ENCODE measurements around the gene C20orf204. TPM values are rescaled to one million over a fixed set of nuclear protein-coding genes. Genes with fewer than 3 reads are reported as not detected.

Gene C20orf204
- total RNA-seq, 1 donor, result 3.0 TPM

DNA sequence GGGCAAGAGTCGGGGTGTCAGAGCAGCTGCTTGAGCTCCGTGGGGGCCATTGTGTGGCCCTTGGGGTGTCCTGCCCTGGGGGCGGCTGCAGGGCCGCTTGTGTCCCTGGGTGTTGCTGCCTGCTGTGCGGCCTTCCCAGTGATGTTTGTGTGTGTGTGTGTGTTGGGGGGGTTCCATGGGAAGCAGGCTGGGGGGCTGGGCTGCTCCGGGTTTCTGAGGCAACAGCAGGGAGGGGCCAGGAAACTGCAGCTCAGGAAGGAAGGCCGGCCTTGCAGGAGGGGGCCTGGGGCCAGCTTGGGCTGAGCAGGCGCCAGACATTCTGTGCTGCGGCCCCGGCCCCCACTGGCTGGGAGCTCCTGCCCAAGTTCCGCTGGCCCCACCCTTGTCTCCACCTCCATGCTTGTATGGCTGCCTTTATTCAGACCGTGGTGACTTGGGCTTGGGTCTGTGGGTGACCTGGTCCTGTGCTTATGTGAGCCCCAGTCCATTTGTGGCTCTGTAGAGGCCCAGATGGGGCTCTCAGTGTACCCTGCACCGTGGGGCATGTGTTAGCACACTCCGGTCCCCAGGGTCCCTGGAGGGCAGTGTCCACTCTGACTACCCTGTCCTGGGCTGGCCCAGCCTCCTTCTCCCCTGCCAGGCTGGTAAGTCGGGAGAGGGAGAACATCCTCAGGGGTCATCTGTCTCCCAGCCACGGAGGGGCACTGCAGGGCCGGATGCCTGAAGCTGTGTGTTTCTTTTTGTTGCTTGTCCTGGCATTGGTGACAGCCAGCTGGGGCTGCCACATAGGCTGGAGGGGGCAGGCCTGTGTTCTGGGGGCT, 18.1 kb downstream of the C20orf204 start:
- DNase-seq (ENCODE audit: low read depth in 2 of 3, low spot score in 2 of 3), result peak in 1 of 3 donors; percentile 61

DNA sequence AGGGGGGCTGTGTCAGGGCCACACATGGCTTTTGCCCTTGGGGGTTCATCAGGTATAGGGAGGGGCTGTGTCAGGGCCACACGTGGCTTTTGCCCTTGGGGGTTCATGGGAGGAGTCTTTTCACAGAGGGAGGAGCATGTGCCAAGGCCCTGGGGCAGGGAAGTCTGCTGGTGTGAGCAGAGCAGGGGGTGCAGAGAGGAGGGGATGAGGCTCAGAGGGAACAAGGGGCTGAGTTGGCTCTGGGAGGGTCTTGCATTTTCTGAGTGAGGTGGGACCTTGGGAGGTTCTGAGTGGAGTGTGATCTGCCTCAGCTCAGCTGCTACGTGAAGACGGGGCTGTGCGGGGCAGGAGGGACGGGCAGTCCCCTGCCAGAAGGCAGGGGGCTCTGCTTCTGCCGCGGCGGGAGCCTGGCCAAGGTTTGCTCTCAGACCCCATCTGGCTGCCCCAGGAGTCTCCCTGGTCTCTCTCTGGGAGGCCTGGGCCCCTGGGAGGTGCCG, 19.5 kb downstream of the C20orf204 start:
- no peak for DNase-seq (ENCODE audit: low read depth in 2 of 3, low spot score in 2 of 3)

GRCh38 chr20:64055893-64056638, 20.1 kb downstream of the C20orf204 start:
- DNase-seq (ENCODE audit: low read depth in 2 of 3, low spot score in 2 of 3), result no peak

- DNase-seq (ENCODE audit: low read depth in 2 of 3, low spot score in 2 of 3), result no peak
These were observed 20.6 kb downstream of the C20orf204 start for GRCh38 chr20:64056639-64056888.

DNA sequence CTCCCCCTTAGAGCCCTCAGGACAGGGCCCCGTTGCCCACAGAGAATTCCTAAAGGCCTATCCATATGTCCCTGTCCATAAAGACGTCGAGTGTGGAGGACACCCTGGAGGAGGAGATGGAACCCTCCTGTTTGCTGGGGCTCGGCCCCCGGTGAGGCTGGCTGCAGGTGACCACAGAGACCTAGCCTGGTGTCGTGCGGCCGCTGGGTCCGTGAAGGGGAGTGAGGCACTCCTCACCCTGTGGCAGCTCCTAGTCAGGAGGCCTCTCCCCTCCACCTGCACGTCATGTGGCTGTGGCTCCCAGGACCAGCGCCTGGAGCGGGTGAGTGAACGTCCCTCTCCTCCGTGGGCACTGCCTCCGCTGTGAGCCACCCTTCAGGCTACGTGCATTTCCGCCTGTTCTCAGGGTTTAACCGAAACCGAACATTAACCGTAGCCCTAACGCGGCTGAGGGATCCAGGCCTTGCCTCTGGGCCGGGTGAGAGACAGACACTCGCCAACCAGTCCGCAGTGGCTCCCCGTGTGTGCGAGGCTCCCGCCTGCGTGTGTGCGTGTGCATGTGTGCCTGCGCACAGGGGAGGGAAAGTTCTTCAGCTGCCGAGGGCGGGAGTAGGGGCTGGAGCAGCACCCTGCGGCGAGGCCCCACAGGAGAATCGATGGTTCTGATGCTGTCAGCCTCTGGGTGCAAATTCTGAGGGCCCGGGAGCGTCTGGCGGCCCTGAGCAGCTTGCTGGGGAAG, 21.1 kb downstream of the C20orf204 start:
- peak in 1 of 3 donors; percentile 34 for DNase-seq (ENCODE audit: low read depth in 2 of 3, low spot score in 2 of 3)

- peak; percentile 54 to 76 (median 68) for DNase-seq (ENCODE audit: low read depth in 2 of 3, low spot score in 2 of 3)
These were observed 21.9 kb downstream of the C20orf204 start for GRCh38 chr20:64057628-64058498.

GRCh38 chr20:64058536-64058935, 22.6 kb downstream of the C20orf204 start:
- DNase-seq (ENCODE audit: low read depth in 2 of 3, low spot score in 2 of 3), result no peak

GRCh38 chr20:64062276-64062595, 26.3 kb downstream of the C20orf204 start:
- no peak for DNase-seq (ENCODE audit: low read depth in 2 of 3, low spot score in 2 of 3)

DNA sequence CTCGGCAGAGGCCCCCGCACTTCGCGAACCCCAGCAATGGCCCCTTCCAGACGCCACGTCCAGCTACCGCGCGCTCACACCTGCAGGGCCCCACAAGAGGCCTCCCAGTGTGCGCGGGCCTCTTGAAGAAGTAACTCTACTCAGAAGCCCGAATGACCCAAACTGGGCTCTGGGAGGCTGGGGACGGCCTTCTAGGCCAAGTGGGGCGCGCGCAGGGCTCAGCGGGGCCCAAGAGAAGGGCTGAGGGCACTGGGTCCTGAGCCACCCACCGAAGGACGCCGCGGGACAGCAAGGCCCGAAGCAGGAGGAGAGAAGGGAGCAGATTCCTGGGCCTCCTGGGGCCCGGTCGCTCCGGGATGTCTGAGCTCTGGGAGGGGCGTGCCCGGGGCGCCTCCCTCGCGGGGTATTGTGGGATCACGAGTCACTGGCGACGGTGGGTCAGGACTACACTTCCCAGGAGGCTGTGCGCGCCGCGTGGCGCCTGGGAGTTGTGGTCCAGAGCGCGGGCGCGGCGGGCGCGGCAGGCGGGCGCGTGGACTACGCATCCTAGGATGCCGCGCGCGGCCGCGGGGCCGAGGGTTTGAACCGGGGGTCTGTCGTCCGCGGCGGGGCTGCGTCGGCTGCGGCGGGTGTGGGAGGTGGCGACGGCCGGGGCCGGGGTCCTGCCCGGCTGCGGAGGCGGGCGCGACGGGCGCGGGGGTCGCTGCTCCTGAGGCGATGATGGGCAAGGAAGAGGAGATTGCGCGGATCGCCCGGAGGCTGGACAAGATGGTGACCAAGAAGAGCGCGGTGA, 26.8 kb downstream of the C20orf204 start, which contains the start of gene TCEA2:
TSS of gene TCEA2 (plus strand) at position 603 of the 793 bp plus-strand sequence. CDS start at position 718, 115 bp downstream.
- peak; percentile 77 to 94 (median 92) for DNase-seq (ENCODE audit: low read depth in 2 of 3, low spot score in 2 of 3)

DNA sequence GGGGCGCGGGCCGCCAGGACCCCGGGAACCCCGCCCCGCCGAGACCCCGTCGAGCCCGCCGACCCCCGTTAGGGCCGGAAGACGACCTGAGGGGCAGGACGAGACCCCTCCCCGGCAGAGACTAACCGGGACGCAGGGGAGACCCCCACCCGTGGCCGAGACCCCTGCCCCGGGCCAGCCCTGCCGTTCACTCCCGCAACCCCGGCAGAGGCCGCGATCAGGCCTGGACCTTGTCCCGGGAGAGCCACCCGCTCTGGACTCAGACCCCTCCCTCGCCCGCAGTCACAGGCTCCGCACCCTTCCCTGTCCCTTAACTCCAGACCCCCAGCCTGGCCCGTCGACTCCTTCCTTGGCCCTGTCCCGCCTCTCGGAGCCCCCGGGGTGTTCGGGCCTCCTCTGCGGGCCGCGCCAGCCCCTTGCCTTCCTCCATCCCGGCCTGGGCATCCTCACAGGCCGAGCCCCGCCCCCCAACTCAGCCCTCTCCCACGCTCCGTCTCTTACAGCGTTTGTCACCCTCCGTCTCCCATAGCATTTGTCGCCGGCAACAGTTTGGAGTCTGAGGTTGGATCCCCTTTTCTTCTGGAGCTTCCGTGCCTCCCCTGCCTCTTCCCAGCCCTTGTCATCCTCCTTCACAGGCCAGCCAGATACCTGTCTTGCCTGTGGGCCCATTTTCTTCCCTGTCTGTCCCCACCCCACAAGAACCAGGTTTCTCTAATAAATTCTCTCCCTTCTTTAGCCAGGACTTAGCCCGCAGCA, 27.6 kb downstream of the C20orf204 start:
- no peak for DNase-seq (ENCODE audit: low read depth in 2 of 3, low spot score in 2 of 3)

- DNase-seq (ENCODE audit: low read depth in 2 of 3, low spot score in 2 of 3), result no peak
These were observed 28.2 kb downstream of the C20orf204 start for GRCh38 chr20:64064145-64064698.

DNA sequence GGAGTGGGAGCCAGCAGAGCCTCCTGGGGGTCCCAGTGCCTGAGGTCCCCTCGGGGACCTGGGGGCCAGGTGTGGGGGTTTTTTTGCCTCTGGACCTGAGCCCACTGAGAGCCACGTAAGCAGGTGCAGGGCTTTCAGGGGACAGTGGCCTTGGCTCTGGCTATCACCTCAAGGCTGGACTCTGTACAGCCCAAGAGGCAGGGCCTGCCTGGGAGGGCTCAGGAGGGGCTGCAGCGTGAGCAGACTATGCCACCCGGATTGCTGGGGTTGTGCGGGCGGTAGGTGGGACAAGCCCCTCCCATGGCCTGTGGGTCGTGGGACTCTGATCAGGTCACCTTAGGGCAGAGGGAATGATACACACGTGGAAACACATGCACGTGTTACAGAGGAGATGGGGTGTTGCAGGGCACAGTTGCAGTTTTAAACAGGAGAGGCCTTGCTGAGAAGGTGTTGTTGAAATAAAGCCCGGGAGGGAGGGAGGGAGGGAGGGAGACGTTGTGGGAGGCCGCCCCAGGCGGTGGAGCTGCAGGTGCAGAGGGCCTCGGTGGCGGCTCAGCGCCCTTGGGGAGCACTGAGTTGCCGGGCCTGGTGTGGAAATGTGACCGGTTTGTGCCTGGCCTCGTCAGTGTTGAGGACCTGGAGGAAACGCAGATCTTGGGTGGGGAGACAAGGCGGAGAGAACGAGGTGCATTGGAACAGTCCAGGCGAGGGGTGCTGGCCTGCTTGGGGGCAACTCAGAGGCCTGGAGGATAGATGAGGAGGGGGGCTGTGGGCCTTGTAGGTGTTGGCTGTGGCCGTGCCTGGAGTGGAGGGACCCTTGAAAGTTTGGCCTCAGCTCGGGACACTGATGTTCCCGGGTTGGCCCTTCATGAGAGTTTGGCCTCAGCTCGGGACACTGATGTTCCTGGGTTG, 29.3 kb downstream of the C20orf204 start:
- no peak for DNase-seq (ENCODE audit: low read depth in 2 of 3, low spot score in 2 of 3)

- DNase-seq (ENCODE audit: low read depth in 2 of 3, low spot score in 2 of 3), result peak in 1 of 3 donors; percentile 52
These were observed 30.0 kb downstream of the C20orf204 start for GRCh38 chr20:64065974-64066343.

DNA sequence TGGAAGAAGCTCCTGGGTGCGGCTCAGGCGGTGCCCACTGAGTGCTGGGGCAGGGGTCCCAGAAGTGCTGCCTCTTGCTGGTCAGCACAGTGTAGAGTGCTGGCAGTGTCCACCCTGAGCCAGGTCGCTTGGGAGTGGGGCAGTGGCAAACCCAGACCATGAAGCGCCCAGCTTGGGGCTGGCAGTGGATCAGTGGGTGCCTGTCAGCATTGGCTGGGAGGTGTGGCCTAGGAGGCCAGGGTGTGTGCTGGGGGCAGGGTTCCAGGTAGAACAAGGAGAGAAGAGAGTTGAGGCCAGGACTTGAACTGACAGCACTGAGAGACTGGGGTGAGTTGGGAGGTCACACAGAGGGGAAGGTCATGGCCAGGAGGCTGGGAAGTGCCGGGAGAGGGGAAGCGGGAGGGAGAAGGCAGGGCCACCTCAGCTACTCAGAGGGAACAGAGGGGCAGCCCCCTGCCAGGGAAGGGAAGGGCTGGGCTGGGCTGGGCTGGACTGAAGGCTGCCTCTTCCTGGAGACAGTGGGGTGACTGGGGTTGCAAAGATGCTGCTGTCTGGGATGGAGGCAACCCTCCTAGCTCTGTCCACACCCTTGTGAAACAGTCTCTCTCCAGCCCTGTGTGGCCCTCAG, 31.1 kb downstream of the C20orf204 start:
- no peak for DNase-seq (ENCODE audit: low read depth in 2 of 3, low spot score in 2 of 3)

DNA sequence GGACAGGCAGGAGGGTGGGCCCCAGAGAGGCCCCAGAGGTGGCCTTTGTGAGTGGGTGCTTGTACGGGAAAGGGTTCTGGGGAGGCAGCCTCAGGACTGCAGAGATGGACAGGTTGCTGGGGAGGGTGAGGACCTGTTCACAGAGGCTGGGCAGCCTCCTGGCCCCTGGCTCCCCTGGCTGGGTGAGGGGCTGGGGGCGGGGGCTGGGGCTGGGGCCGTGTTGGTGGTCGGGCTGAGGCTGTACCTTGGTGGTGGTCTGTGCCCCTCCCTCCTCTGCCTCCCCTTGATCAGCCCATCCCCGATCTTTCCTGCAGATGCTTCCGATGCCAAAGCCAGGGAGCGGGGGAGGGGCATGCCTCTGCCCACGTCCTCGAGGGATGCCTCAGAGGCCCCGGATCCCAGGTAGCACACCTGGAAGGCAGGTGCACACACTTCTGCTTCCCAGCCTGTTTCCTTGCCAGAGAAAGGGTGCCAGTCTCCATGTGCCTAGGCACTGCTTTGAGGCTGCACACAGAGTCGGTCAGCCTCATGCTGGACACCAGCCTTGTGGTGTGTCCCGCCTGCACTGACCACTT, 31.8 kb downstream of the C20orf204 start:
- DNase-seq (ENCODE audit: low read depth in 2 of 3, low spot score in 2 of 3), result no peak

- DNase-seq (ENCODE audit: low read depth in 2 of 3, low spot score in 2 of 3), result peak in 1 of 3 donors; percentile 60
These were observed 32.6 kb downstream of the C20orf204 start for GRCh38 chr20:64068386-64069208.
